SHP77 (cell line): ENCODE measurements around the gene MSI2.

Experiments used
- DNase-seq, 2 experiments: peaks; one replicate each; lab custom pipeline; 2025; lab: John Stamatoyannopoulos, UW

MSI2 gene

DNA sequence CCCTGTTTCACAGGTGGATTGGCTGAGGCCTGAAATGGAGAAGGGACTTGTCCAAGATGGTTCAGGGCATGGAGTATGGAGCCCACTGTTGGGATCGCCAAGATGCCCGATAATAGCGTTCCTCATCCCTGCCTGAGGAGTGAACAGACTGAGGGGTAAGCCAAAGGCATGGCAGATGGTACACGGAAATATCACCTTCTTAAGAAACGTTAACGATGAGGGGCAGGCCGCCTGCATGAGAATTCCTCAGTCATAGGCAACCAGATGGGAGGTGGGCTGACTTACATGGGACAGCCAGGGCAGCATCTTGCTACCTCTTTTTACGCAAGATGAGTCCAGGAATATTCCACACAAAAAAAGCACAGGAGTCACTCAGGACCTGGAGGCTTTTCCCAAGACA, 300.7 kb downstream of the MSI2 start:
- no peak for DNase-seq

DNA sequence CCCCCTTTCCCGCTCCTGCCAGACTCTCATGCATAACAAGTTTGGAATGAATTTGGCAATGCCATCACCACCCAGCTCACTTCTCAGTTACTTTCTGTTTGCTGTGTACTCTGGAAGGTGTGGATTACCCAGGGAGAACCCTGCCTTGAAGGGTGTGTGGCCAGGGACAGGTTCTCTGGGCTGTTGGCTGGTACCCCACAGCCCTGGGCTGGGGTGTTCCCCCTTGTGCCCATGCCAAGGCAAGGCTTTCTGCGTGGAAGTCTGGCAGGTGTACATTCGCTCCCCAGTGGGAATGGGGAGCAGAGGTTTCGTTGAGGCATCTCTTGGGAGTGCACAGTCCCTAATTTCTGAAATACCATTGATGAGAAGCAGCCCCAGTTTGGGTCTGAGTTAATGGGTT, 301.1 kb downstream of the MSI2 start:
- no peak for DNase-seq

DNA sequence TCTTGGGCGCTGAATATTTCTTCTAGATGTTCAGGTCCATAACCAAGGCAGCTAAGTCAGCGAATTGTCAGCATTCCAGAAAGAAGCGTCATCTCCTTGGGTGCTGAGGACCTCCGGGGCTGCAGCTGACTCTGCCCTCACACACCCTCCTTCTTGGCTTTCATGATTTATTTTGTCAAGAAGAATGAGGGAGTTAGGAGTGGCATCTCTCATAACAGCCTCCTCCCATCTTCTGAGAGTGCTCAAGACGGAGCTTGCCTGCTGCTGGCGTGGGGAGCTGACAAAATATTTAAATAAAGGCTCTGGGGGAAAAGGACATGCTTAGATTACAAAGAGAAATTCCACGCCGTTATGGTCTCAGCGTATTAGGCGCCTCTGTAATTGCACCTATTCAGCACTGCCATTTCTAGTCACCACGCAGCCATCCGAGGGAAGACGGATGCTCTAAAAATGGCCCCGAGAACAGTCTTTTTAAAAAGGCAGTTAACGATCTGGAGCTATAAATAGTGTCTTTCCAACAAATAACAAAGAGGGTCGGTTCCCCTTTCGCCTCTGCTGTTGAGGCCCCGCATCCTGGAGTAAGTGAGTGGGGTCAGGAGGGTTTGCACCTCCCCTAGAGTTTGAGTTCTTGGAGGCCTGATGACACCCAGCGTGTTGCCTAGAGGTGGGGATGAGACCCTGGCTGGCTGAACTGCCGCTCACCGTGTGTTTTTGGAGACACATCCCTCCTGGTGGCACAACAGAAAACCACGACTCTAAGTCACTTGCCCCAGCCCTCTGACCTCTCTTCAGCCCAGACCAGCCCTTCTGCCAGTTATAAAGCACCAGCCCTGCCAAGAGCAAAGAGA, 301.7 kb downstream of the MSI2 start:
- no peak for DNase-seq

DNA sequence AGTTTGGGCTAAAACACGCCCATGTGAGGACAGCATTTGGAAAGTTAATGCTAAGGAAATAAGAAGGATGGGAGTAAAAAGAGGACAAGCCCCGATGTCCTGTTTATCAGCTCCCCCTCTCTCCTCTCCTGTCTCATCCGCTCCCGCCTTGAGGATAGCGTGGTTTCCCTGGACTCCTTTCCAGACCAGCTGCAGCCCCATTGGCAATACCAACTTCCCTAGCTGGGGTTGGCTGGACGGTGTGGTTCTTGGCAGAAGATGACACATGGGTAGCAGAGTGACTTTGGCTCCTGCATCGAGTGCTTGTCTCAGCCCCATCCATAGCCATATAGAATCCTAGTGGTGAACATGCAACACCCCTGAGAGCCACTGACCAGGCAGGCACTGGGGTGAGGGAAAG, 302.9 kb downstream of the MSI2 start:
- no peak for DNase-seq

GRCh38 chr17:57559634-57560318, 303.5 kb downstream of the MSI2 start:
- DNase-seq: no peak

- DNase-seq: no peak
Observed at GRCh38 chr17:57560319-57560705, 304.0 kb downstream of the MSI2 start.

GRCh38 chr17:57561072-57561861, 304.9 kb downstream of the MSI2 start:
- DNase-seq: peak; percentile 66 to 75

- DNase-seq: no peak
Observed at GRCh38 chr17:57562184-57562698, 305.9 kb downstream of the MSI2 start.

GRCh38 chr17:57563958-57564357, 307.6 kb downstream of the MSI2 start:
- peak in 1 of 2 experiments; percentile 21 for DNase-seq

- DNase-seq: peak in 1 of 2 experiments; percentile 24
Observed at GRCh38 chr17:57565176-57565575, 308.9 kb downstream of the MSI2 start.

GRCh38 chr17:57566721-57567120, 310.4 kb downstream of the MSI2 start:
- DNase-seq: no peak

GRCh38 chr17:57567251-57567650, 310.9 kb downstream of the MSI2 start:
- peak; percentile 76 to 87 for DNase-seq

DNA sequence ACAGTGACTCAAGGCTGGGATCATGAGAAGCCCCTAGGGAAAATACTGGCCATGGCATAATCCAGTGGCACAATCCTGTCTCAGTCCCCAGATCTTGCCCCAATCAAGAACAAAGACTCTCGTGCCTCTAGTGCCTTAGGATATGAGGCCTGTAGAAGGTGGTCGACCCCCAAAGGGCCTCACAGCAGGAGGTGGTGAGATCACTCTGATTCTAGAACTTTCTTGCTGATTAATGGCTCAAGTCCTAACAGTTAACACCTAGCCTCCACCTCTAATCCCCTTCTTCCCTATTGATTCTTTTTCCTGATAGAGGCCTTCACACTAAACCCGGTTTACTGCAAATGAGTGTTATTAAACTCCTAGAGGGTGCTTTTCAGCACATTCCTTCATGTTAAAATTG, 312.0 kb downstream of the MSI2 start:
- no peak for DNase-seq

DNA sequence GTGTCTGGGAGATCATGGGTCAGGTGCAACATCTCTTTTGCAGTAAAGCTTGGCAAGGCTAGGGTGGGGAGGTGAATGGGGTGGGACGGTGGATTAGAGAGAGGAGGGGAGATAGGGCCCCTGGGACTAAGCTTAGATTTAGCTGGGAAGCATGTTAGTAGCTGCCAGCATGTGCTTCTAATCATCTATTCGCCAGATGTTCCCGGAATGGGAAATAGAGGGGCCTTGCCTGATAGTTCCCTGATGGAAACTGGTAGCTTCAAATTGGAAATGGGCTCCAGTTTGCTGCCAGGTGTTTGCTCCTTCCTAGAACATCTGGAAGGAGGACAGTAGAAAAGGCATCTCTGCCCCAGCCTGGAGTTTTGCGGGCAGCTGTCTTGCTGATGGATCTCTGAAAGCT, 312.7 kb downstream of the MSI2 start:
- DNase-seq: no peak

- DNase-seq: no peak
Observed at GRCh38 chr17:57569853-57570252, 313.5 kb downstream of the MSI2 start.

DNA sequence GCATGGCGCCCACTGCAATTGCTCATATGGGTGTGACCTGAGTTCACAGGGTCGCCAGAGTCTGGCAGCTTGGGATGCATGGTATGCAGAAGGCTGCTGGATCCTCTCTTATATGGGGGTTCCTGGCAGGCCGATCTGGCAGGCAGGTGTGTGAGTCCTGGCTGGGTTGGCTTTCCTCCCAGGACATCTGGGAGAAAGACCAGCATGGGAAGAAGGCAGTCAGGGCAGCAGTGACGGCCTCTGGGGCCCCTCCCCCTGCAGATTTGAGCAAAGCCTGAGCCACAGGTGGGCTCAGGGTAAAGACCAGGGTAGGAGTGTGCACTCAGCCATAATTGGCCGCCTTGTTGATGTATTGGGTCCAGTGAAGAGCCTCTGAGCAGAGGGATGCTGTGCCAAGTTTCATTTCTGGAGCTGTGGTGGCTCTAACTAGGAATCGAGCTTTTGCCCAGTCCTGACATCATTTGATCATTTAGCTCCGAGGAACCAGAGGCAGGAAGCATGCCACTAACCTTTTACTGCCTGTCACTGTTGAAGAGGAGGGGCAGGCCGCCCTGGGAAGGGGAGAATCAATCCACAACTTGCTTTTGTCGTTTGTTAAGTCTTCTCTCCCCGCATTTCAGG, 314.5 kb downstream of the MSI2 start:
- DNase-seq: peak in 1 of 2 experiments; percentile 39

DNA sequence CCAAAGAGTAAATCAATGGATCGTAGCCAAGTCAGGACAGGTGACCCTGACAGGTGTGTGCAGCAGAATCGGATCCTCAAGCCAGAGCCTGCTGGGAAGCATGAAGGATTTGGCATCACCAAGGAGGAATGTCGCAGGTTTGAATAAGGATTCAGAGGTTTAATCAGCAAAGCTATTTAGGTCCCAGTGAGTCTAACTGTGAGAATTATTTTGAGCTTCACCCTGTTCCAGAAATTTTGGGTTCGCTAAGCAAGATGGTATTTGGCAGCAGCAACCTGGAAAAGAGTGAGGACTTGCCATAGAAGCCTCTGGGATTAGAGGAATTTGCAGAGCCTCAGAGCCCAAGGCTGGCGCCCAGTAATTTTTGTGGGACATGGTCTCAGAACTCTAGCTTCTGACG, 315.7 kb downstream of the MSI2 start:
- no peak for DNase-seq

DNA sequence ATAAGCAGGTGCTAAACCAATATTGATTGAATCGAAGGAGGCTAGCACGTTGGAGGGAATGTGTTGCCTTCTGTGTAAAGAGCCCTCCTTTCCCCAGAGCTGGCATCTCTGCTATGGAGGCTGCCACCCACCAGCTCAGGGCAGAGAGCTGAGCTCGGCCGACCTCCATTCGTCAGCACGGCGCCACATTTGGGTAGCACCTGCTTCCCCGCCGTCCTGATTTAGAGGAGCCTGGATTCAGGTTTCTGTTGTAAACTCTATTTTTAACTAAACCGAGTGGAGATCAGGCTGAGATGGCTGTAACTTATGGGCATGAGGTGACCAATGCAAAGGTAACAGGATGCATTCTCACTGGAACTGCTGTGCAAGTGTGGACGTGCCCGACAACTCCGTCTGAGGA, 316.3 kb downstream of the MSI2 start:
- no peak for DNase-seq

- DNase-seq: no peak
Observed at GRCh38 chr17:57574040-57574513, 317.8 kb downstream of the MSI2 start.

DNA sequence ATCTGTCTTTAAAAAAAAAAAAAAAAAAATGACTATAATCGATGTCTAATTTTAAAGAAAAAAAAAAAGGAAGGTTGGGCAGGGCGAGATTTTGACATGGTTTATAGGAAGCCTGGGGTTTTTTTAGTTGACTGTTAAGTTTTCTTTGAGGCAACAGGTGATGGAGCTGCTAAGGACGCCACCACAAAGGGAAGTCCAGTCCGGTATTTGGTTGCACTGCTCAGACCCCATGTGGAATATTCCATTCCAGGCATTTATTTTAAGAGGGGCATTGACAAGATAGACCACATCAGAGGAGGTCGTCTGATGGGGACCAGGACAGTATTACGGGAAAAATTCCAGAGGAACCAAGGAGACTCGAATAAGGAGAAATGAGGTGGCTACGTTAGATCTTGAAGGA, 320.4 kb downstream of the MSI2 start:
- DNase-seq: no peak

- peak; percentile 24 to 45 for DNase-seq
Observed at GRCh38 chr17:57577751-57578607, 321.7 kb downstream of the MSI2 start.
